Left lung (tissue), 10 donors: ENCODE results near the gene RPS28. TPM values are rescaled to one million over a fixed set of nuclear protein-coding genes. Genes with fewer than 3 reads are reported as not detected.
A peak's percentile ranks its signal among the peaks of the same experiment; 100 is the strongest.

Experiments
- ATAC-seq: fragments of 200-7000 bp; cut with Tn5 transposase; one replicate; pipeline ENCODE4 v1.9.1; 2020; ENCODE audit warnings: moderate library complexity
- DNase-seq, 4 donors: peaks; one replicate each; pipeline ENCODE4 v3.0.0-alpha.2; 2013 to 2020
- H3K27ac ChIP-seq, 2 donors: fragments of 200-600 bp; sonication (generic) in 1 of 2; one replicate each; pipeline versions ENCODE4 v1.5.0 to v1.8.0; 2020 to 2021
- H3K27me3 ChIP-seq, 2 donors: fragments of 200-600 bp; sonication (generic) in 1 of 2; one replicate each; pipeline versions ENCODE4 v1.5.0 to v1.8.0; 2020 to 2021
- H3K36me3 ChIP-seq, 2 donors: fragments of 200-600 bp; sonication (generic) in 1 of 2; one replicate each; pipeline versions ENCODE4 v1.5.0 to v1.8.0; 2020 to 2021
- H3K4me1 ChIP-seq, 2 donors: fragments of 200-600 bp; one replicate each; pipeline ENCODE4 v1.8.0; 2021
- H3K4me3 ChIP-seq, 2 donors: fragments of 200-600 bp; sonication (generic) in 1 of 2; one replicate each; pipeline versions ENCODE4 v1.5.0 to v1.8.0; 2020 to 2021; ENCODE audit warnings: mild to moderate bottlenecking in 1 of 2
- H3K9me3 ChIP-seq, 2 donors: fragments of 200-600 bp; sonication (generic) in 1 of 2; one replicate each; pipeline versions ENCODE4 v1.5.0 to v1.8.0; 2020 to 2021
- CTCF ChIP-seq, 2 donors: fragments of 200-600 bp; sonication (generic) in 1 of 2; IDR thresholded peaks; one replicate each; pipeline versions ENCODE4 v1.5.0 to v1.8.0; 2021; ENCODE audit warnings: antibody characterized with exemption in 2 of 2
- intact Hi-C, 2 donors: fragments of 100-400 bp; cut with DNase I; formaldehyde crosslinking; loops; one replicate each; pipeline versions ENCODE4 v1.11.2 to v1.14.2; 2022
- polyA plus RNA-seq, 6 donors: library from polyadenylated mRNA; unstranded; fragments of 120-200 nt; gene quantifications; one replicate each; pipeline ENCODE4 v1.2.1, GENCODE V29; 2013; ENCODE audit not compliant: insufficient read length in 6 of 6
- total RNA-seq, 2 donors: library from RNA; stranded (reverse); fragmentation: NEBNext Ultra II Directional; extraction: Animal tissue kit (Norgen Biotek cat#: 25700); gene quantifications; one replicate each; pipeline ENCODE4 v1.2.1, GENCODE V29; 2021
- donor health status: DM: no; HTN: yes; CAD: no.
- donor health status: DM: no; HTN: no; CAD: no.

The RPS28 gene
- total and polyA plus RNA-seq, 8 donors, result 565 to 1,630 (median 655) TPM

DNA sequence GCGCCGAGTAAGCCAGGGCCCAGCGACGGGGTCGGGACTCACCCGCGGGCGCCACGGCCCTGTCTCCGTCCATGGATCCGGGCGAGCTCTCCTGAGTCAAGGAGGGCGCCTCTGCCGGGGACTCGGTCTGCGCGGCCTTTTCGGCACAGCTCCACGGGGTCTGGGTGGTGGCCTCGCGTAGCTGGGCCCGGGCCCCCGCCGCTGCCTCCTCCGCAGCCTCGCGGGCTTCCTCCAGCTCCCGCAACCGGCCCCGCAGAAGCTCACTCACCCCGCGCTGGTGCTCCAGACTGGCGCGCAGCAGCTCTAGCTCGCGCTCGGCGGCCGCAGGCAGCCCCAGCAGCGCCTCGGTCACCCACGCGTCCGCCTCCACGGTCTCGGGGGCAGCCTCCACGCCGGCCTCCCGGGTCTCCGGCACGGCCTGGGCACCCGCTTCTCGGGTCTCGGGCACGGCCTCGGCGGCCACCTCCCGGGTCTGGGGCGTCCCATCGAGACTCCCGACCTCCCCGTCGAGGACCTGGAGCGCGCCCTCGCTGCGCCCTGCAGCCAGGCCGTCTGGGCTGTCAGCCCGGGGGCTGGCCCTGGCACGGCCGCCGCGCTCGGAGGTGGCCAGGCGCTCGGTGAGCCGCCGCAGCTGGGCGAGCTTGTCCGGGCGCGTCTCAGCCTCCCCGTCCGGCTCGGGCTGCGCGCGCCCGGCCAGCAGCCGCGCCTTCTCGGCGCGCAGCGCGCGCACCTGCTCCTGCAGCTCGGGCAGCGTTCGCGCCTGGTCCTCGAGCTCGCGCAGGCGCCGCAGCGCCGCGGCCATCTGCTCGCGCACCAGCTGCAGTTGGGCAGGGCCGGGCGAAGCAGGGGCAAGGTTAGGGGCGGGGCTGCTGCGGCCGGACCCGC is 13.4 kb downstream of the RPS28 start:
- DNase-seq (peak; percentile 57 to 87 (median 73)), ATAC-seq (peak; percentile 83)
- intact Hi-C loops, result no loop called here
- Histone ChIP-seq H3K27me3 (peaks cover 24 to 65% of the 10 kb centered on the region in 2 donors), H3K4me1 (peaks cover 0 to 41% of the 10 kb centered on the region in 2 donors), H3K4me3 (peak overlapping the region in 1 of 2 donors; percentile 14), H3K36me3 (peaks cover 0 to 3% of the 10 kb centered on the region in 2 donors), H3K27ac (no peak overlapping the region), H3K9me3 (no peaks in the 10 kb centered on the region)
- TF ChIP-seq CTCF (IDR thresholded peaks at IDR 0.05), result no peak

GRCh38 chr19:8335343-8336071 is 14.2 kb downstream of the RPS28 start:
- Histone ChIP-seq H3K4me1 (peaks cover 0 to 45% of the 10 kb centered on the region in 2 donors), H3K27ac (peak overlapping the region in 1 of 2 donors; percentile 18), H3K27me3 (peaks cover 24 to 69% of the 10 kb centered on the region in 2 donors), H3K36me3 (no peaks in the 10 kb centered on the region), H3K9me3 (no peaks in the 10 kb centered on the region), H3K4me3 (peak overlapping the region in 1 of 2 donors; percentile 14)
- intact Hi-C loops, result no loop called here
- DNase-seq (no peak), ATAC-seq (peak; percentile 31)
- TF ChIP-seq CTCF (IDR thresholded peaks at IDR 0.05), result no peak

- Histone ChIP-seq H3K27me3 (peaks cover 24 to 75% of the 10 kb centered on the region in 2 donors), H3K4me3 (no peak overlapping the region), H3K4me1 (peaks cover 0 to 48% of the 10 kb centered on the region in 2 donors), H3K27ac (peak overlapping the region in 1 of 2 donors; percentile 18), H3K36me3 (no peaks in the 10 kb centered on the region), H3K9me3 (no peaks in the 10 kb centered on the region)
- TF ChIP-seq CTCF (IDR thresholded peaks at IDR 0.05), result no peak
- DNase-seq (no peak), ATAC-seq (peak; percentile 25)
- intact Hi-C loops, result no loop called here
These were observed 14.8 kb downstream of the RPS28 start for GRCh38 chr19:8336072-8336569.

- peaks cover 0 to 51% of the 10 kb centered on the region in 2 donors for H3K4me1 ChIP-seq
- intact Hi-C loops, result no loop called here
- H3K36me3 ChIP-seq, result no peaks in the 10 kb centered on the region
- DNase-seq (no peak), ATAC-seq (no peak)
- peaks cover 24 to 80% of the 10 kb centered on the region in 2 donors for H3K27me3 ChIP-seq
- no peak overlapping the region for H3K4me3 ChIP-seq
- TF ChIP-seq CTCF (IDR thresholded peaks at IDR 0.05), result no peak
- peak overlapping the region in 1 of 2 donors; percentile 8 for H3K27ac ChIP-seq
- H3K9me3 ChIP-seq, result no peaks in the 10 kb centered on the region
These were observed 15.4 kb downstream of the RPS28 start for GRCh38 chr19:8336660-8337059.

DNA sequence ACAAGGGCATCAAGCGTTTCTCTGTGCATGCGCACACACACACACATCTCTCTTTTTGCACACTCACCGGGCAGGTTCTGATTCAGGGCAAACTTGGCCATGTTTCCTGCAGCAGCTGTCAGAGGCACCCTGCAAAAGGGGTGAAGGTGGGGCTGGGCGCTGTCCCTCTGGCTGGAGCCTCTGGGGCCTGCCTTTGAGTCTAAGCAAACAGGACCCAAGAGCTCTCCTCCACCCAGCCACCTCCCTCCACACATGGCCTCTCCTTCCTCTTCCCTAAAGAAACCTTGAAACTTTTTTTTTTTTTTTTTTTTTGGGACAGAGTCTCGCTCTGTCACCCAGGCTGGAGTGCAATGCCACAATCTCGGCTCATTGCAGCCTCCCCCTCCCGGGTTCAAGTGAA is 16.4 kb downstream of the RPS28 start:
- H3K9me3 ChIP-seq, result no peaks in the 10 kb centered on the region
- H3K27ac ChIP-seq, result no peak overlapping the region
- no peaks in the 10 kb centered on the region for H3K36me3 ChIP-seq
- H3K4me1 ChIP-seq, result peaks cover 0 to 54% of the 10 kb centered on the region in 2 donors
- H3K4me3 ChIP-seq, result no peak overlapping the region
- ATAC-seq (no peak), DNase-seq (no peak)
- TF ChIP-seq CTCF (IDR thresholded peaks at IDR 0.05), result no peak
- H3K27me3 ChIP-seq, result peaks cover 24 to 85% of the 10 kb centered on the region in 2 donors
- intact Hi-C loops, result no loop called here
